Prostate gland (tissue), 2 donors: ENCODE results near the gene ZNF84. TPM values are rescaled to one million over a fixed set of nuclear protein-coding genes. Genes with fewer than 3 reads are reported as not detected.

Experiments used
- DNase-seq: peaks from one replicate; pipeline ENCODE4 v3.0.0-alpha.2; 2019; ENCODE audit warnings: low spot score
- H3K27ac ChIP-seq, 2 donors: fragments of 200-600 bp; sonication (generic); 2 replicates each; pipeline ENCODE4 v1.5.1; 2017 to 2019
- H3K27me3 ChIP-seq: fragments of 200-600 bp; sonication (generic); replicated peaks from 2 replicates; pipeline ENCODE4 v1.5.1; 2019; ENCODE audit not compliant: insufficient read depth
- H3K36me3 ChIP-seq, 2 donors: fragments of 200-600 bp; sonication (generic); 1 replicate in 1 of 2; 2 replicates in 1 of 2; pipeline versions ENCODE4 v1.5.1 to v1.8.1; 2017 to 2019
- H3K4me1 ChIP-seq: fragments of 200-600 bp; sonication (generic); replicated peaks from 2 replicates; pipeline ENCODE4 v1.5.1; 2019
- H3K4me3 ChIP-seq, 2 donors: fragments of 200-600 bp; sonication (generic); 2 replicates each; pipeline ENCODE4 v1.5.1; 2017 to 2019
- H3K9me3 ChIP-seq: fragments of 200-600 bp; sonication (generic); 2 replicates; pipeline ENCODE4 v1.5.1; 2017
- POLR2A ChIP-seq: fragments of 450-650 bp; IDR thresholded peaks from one replicate; pipeline ENCODE4 v1.6.1; 2016; ENCODE audit warnings: antibody characterized with exemption, mild to moderate bottlenecking
- POLR2AphosphoS5 ChIP-seq: sonication (generic); formaldehyde crosslinking; IDR thresholded peaks from one replicate; pipeline ENCODE4 v1.6.1; 2017; ENCODE audit warnings: antibody characterized with exemption
- WGBS: methylation state at CpG from one replicate; pipeline ENCODE4 v1.1.5; 2018; 5-methylcytosine and 5-hydroxymethylcytosine counted together
- intact Hi-C: fragments of 100-400 bp; cut with DNase I; formaldehyde crosslinking; loops from one replicate; pipeline ENCODE4 v1.14.2; 2022
- small RNA-seq, 2 donors: library from RNA; depleted of rRNA; stranded (forward); fragments of <200 nt; gene quantifications; one replicate each; pipeline ENCODE3, GENCODE V24; 2016
- total RNA-seq, 2 donors: library from RNA; depleted of rRNA; stranded (reverse); fragments of >200 nt; gene quantifications; one replicate each; pipeline ENCODE4 v1.1.0, GENCODE V29; 2016
- TF ChIP-seq, protein P1 (sequence below), 4 experiments: fragments of 200-600 bp in 2 of 4; fragments of 450-650 bp in 2 of 4; sonication (generic) in 2 of 4; IDR thresholded peaks; 1 replicate in 3 of 4; 2 replicates in 1 of 4; pipeline ENCODE4 v1.5.1; 2016 to 2019; ENCODE audit warnings: antibody characterized with exemption in 4 of 4, mild to moderate bottlenecking in 2 of 4, moderate library complexity in 2 of 4

Gene ZNF84
- total RNA-seq, 2 donors from 2014 or later: 22.2 to 52.0 TPM

DNA sequence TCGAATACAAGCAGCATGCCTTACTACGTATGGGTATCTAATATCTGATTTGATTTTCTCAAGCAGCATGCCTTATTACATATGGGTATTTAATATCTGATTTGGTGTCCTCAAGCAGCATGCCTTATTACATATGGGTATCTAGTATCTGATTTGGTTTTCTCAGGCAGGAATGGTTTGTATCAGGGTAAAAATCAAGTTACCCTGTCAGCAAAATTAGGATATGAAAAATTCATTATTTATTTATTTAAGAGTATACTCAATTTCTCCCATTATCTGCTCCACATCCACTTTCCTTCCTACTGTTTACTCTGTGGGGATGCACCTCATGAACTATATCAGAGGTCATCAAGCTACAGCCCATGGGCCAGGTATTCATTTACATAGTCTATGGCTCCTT, 70.8 kb downstream of the ZNF84 start:
- intact Hi-C loops: no loop called here
- H3K4me1 ChIP-seq: no peaks in the 10 kb centered on the region
- peaks cover 9 to 10% of the 10 kb centered on the region in 2 donors for H3K36me3 ChIP-seq
- no peak overlapping the region for H3K4me3 ChIP-seq
- H3K9me3 ChIP-seq: peaks cover 26% of the 10 kb centered on the region
- WGBS: 95% methylated on average over 2 of the region's 2 CpGs
- DNase-seq: no peak
- TF ChIP-seq, protein P1, sequence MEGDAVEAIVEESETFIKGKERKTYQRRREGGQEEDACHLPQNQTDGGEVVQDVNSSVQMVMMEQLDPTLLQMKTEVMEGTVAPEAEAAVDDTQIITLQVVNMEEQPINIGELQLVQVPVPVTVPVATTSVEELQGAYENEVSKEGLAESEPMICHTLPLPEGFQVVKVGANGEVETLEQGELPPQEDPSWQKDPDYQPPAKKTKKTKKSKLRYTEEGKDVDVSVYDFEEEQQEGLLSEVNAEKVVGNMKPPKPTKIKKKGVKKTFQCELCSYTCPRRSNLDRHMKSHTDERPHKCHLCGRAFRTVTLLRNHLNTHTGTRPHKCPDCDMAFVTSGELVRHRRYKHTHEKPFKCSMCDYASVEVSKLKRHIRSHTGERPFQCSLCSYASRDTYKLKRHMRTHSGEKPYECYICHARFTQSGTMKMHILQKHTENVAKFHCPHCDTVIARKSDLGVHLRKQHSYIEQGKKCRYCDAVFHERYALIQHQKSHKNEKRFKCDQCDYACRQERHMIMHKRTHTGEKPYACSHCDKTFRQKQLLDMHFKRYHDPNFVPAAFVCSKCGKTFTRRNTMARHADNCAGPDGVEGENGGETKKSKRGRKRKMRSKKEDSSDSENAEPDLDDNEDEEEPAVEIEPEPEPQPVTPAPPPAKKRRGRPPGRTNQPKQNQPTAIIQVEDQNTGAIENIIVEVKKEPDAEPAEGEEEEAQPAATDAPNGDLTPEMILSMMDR (IDR thresholded peaks at IDR 0.05): no peak
- TF ChIP-seq POLR2A (no peak), POLR2AphosphoS5 (no peak)
- no peaks in the 10 kb centered on the region for H3K27me3 ChIP-seq
- no peak overlapping the region for H3K27ac ChIP-seq

Small RNAs within 50 kb of the gene (small RNA-seq; reads per million reads assigned to genes)
- gene RNU4ATAC12P: 0 reads per million in 2 donors

Other genes starting within 250 kb of the ZNF84 start
- gene GOLGA3, start 208.6 kb upstream of the ZNF84 start, total RNA-seq: 100 to 1,000 TPM in 1 of 2 donors, 10 to 100 TPM in 1; 99.1 to 109 TPM
- gene CHFR, start 149.9 kb upstream of the ZNF84 start, total RNA-seq: 10 to 100 TPM; 18.7 to 52.3 TPM
- 10 to 100 TPM in 1 of 2 donors, 1 to 10 TPM in 1; 9.6 to 12.7 TPM for gene ZNF605, start 81.2 kb upstream of the ZNF84 start, total RNA-seq
- 10 to 100 TPM; 14.2 to 17.0 TPM for gene ZNF26, start 51.1 kb upstream of the ZNF84 start, total RNA-seq
- 10 to 100 TPM; 18.2 to 23.7 TPM for gene ZNF140, start 43.4 kb downstream of the ZNF84 start, total RNA-seq
- gene ZNF891, start 92.8 kb downstream of the ZNF84 start, total RNA-seq: 1 to 10 TPM; 1.9 to 3.0 TPM
- gene ZNF10, start 93.1 kb downstream of the ZNF84 start, total RNA-seq: 10 to 100 TPM; 11.6 to 20.3 TPM
- gene ZNF268, start 144.0 kb downstream of the ZNF84 start, total RNA-seq: 10 to 100 TPM; 22.6 to 33.2 TPM
- 1 to 10 TPM in 1 of 2 donors, not detected in 1; 6.1 TPM for gene ANHX, start 198.4 kb downstream of the ZNF84 start, total RNA-seq